KMS-11 (cell line): Measurements from ENCODE around the gene MRPS22.
"Not testable (repeated sequence)": the region's sequence is repeated elsewhere in the genome, so short reads cannot be mapped to it uniquely, and the experiment has no call there.

Source experiments
- H2AFZ ChIP-seq: fragments of 200-600 bp; sonication (generic); 2 replicates; pipeline ENCODE4 v1.6.1; 2016; ENCODE audit warnings: antibody characterized with exemption, mixed run types, low read depth
- H3K27ac ChIP-seq: fragments of 200-600 bp; sonication (generic); 2 replicates; pipeline ENCODE4 v1.6.1; 2016; ENCODE audit warnings: mild to moderate bottlenecking, mixed run types
- H3K27me3 ChIP-seq: fragments of 200-600 bp; sonication (generic); 2 replicates; pipeline ENCODE4 v1.6.1; 2017; ENCODE audit warnings: mild to moderate bottlenecking, low read depth, mixed run types, moderate library complexity; ENCODE audit not compliant: insufficient read depth
- H3K36me3 ChIP-seq: fragments of 200-600 bp; sonication (generic); 2 replicates; pipeline ENCODE4 v1.6.1; 2017; ENCODE audit warnings: mild to moderate bottlenecking, mixed run types; ENCODE audit not compliant: insufficient read depth
- H3K4me1 ChIP-seq: fragments of 200-600 bp; sonication (generic); 2 replicates; pipeline ENCODE4 v1.6.1; 2016; ENCODE audit warnings: mild to moderate bottlenecking, low read depth, mixed run types; ENCODE audit not compliant: poor library complexity, severe bottlenecking
- H3K4me2 ChIP-seq: fragments of 200-600 bp; sonication (generic); 2 replicates; pipeline ENCODE4 v1.7.0; 2016; ENCODE audit warnings: mild to moderate bottlenecking, mixed run types
- H3K4me3 ChIP-seq: fragments of 200-600 bp; sonication (generic); IDR thresholded peaks from 2 replicates; pipeline ENCODE4 v1.6.1; 2017; ENCODE audit warnings: low read depth, low read length, mixed read lengths; ENCODE audit not compliant: insufficient read depth
- H3K79me2 ChIP-seq: fragments of 200-600 bp; sonication (generic); 2 replicates; pipeline ENCODE4 v1.6.1; 2016; ENCODE audit warnings: low read depth, mixed run types; ENCODE audit not compliant: insufficient read depth
- H3K9ac ChIP-seq: fragments of 200-600 bp; sonication (generic); 2 replicates; pipeline ENCODE4 v1.6.1; 2016; ENCODE audit warnings: mild to moderate bottlenecking, mixed run types
- H4K20me1 ChIP-seq: fragments of 200-600 bp; sonication (generic); 2 replicates; pipeline ENCODE4 v1.6.1; 2016; ENCODE audit warnings: mild to moderate bottlenecking, mixed run types; ENCODE audit not compliant: insufficient read depth
- CTCF ChIP-seq: fragments of 200-600 bp; sonication (generic); conservative IDR thresholded peaks from 2 replicates; pipeline ENCODE4 v1.6.1; 2017; ENCODE audit warnings: low read depth, mild to moderate bottlenecking, antibody characterized with exemption, low read length, moderate library complexity, mixed read lengths

The MRPS22 gene

DNA sequence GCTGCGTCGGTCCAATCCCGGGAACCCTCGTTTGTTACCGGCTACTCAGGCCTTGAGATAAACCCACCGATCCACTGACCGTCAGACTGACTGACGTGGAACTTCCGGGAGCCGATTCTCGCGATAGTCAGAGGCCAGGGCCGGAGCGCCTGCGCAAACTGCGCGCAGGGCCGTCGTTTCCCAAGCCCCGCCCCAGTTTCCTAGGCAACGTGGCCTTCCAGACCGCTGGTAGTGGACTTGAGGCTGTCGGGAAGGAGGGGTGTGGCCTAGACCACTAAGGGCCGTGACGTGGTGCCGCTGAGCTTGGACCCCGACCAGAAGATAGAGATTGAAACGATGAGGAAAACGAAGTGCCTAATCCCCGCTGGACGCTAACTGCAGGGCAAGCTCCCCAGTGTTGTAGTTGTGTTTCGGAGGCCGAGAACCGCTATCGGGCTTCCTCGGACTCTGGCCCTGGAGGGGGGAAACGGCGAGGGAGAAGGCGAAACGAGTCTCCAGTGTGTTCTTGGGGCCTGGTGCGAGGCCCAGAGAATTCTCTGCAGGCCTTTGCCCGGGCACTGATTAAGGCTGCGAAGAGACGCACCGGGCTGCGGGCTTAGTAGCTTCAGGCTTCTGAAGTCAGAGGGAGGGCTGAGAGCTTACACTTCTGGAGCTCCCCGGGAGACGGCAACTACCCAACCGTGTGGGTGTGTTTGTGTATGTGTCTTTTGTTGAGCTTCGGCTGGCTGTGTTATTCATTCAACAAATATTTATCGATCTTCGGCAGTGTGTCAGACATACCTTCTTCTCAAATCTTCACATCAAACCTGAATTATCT is 45.9 kb downstream of the MRPS22 start, which contains the start of gene COPB2:
Gene COPB2, minus strand, starts transcription at position 96 of the 817 bp plus-strand sequence. CDS start 97 bp downstream, outside the sequence.
- peak within 1 kb of the TSS; percentile 89 for H3K27ac ChIP-seq
- peak within 1 kb of the TSS; percentile 91 for H3K4me3 ChIP-seq
- peak within 1 kb of the TSS; percentile 93 for H3K9ac ChIP-seq
- H2AFZ ChIP-seq = peak within 1 kb of the TSS; percentile 90
- H3K4me2 ChIP-seq = peak within 1 kb of the TSS; percentile 84
- H3K79me2 ChIP-seq = peaks cover 57% of the 10 kb centered on the region
- no peaks in the 10 kb centered on the region for H3K27me3 ChIP-seq
- H4K20me1 ChIP-seq = no peaks in the 10 kb centered on the region
- TF ChIP-seq CTCF = no peak
- H3K4me1 ChIP-seq = peaks cover 20% of the 10 kb centered on the region
- no peaks in the 10 kb centered on the region; the same call in 1 of the 2 replicates for H3K36me3 ChIP-seq

DNA sequence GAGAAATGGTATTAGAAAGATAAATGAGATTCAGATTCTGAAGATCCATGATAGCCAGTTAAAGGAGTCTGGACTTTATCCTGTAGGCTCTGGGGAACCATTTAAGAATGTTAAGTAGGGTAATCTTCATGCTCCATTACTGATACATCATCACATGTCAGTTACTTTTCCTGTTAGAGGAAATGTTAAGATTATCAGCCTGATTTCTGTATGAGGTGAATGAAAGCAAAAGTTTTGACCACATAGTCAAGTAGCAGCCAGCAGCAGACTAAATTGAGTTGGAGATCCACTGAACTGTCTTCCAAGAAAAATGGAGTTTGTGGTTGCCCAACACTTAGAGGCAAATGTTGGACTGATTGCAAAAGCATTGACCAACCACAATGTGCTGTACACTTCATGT is 50.3 kb downstream of the MRPS22 start:
- TF ChIP-seq CTCF = no peak
- Histone ChIP-seq H3K4me2 (no peak overlapping the region), H3K4me1 (peaks cover 6% of the 10 kb centered on the region), H3K27ac (no peak overlapping the region), H2AFZ (no peak overlapping the region), H3K27me3 (no peaks in the 10 kb centered on the region), H3K9ac (no peak overlapping the region), H3K4me3 (no peak overlapping the region), H4K20me1 (no peaks in the 10 kb centered on the region), H3K36me3 (no peaks in the 10 kb centered on the region), H3K79me2 (peaks cover 14% of the 10 kb centered on the region; the same call in 1 of the 2 replicates)

- H3K27me3 ChIP-seq = no peaks in the 10 kb centered on the region
- no peak overlapping the region for H2AFZ ChIP-seq
- TF ChIP-seq CTCF = no peak
- H3K36me3 ChIP-seq = no peaks in the 10 kb centered on the region
- H3K9ac ChIP-seq = no peak overlapping the region
- no peaks in the 10 kb centered on the region for H3K79me2 ChIP-seq
- H3K27ac ChIP-seq = no peak overlapping the region
- H3K4me2 ChIP-seq = no peak overlapping the region
- H4K20me1 ChIP-seq = no peaks in the 10 kb centered on the region
- no peaks in the 10 kb centered on the region for H3K4me1 ChIP-seq
- H3K4me3 ChIP-seq = no peak overlapping the region
These were observed 52.9 kb downstream of the MRPS22 start for GRCh38 chr3:139396707-139397106.

DNA sequence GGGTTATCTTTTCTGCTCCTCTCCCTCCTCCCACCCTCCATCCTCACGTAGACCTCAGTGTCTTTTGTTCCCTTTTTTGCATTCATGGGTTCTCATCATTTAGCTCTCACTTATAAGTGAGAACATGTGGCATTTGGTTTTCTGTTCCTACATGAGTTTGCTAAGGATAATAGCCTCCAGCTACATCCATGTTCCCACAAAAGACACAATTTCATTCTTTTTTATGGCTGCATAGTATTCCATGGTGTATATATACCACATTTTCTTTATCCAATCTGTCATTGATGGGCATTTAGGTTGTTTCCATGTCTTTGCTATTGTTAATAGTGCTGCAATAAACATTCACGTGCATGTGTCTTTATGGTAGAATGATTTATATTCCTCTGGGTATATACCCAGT is 57.3 kb downstream of the MRPS22 start:
- not testable (repeated sequence) for H2AFZ ChIP-seq, H3K27ac ChIP-seq, H3K36me3 ChIP-seq, H3K4me2 ChIP-seq, H4K20me1 ChIP-seq, H3K9ac ChIP-seq, H3K4me3 ChIP-seq, H3K79me2 ChIP-seq, H3K4me1 ChIP-seq, H3K27me3 ChIP-seq
